ENCODE results near the gene NCS1. TPM values are rescaled to one million over a fixed set of nuclear protein-coding genes. Genes with fewer than 3 reads are reported as not detected.
"Not testable (repeated sequence)": the region's sequence is repeated elsewhere in the genome, so short reads cannot be mapped to it uniquely, and the experiment has no call there.

Gene NCS1
- total and polyA plus RNA-seq, 5 experiments from 2014 or later: 0.30 TPM; not detected in 4

- DNase-seq (no peak), ATAC-seq (peak; percentile 16 to 23)
- Mint-ChIP-seq H3K36me3 (no peaks in the 10 kb centered on the region), H3K27ac (peak overlapping the region in 3 of 10 donors; percentile 48 to 80 (median 61)), H3K4me1 (peaks cover 9 to 26% (median 16%) of the 10 kb centered on the region in 4 donors), H3K27me3 (no peaks in the 10 kb centered on the region), H3K4me3 (peak overlapping the region in 9 of 10 donors; percentile 3 to 77 (median 54)), H3K9me3 (no peaks in the 10 kb centered on the region)
- POLR2A ChIA-PET: no interaction called here
These were observed 70.2 kb downstream of the NCS1 start for GRCh38 chr9:130242270-130243014.

GRCh38 chr9:130243015-130243881 lies 71.0 kb downstream of the NCS1 start:
- no peaks in the 10 kb centered on the region for H3K36me3 Mint-ChIP-seq
- H3K9me3 Mint-ChIP-seq: no peaks in the 10 kb centered on the region
- DNase-seq (peak; percentile 43 to 83 (median 71)), ATAC-seq (peak; percentile 86 to 89)
- no peaks in the 10 kb centered on the region for H3K27me3 Mint-ChIP-seq
- POLR2A ChIA-PET: interaction anchor here (0.6 kb wide), 1 partner anchor 436 kb away, joined by 3 read pairs; no protein-coding TSS in a partner anchor
- peaks cover 9 to 26% (median 16%) of the 10 kb centered on the region in 4 donors for H3K4me1 Mint-ChIP-seq
- H3K4me3 Mint-ChIP-seq: peak overlapping the region; percentile 3 to 77 (median 56)
- peak overlapping the region in 5 of 10 donors; percentile 13 to 80 (median 48) for H3K27ac Mint-ChIP-seq

GRCh38 chr9:130243882-130244170 lies 71.6 kb downstream of the NCS1 start:
- H3K4me3 Mint-ChIP-seq: peak overlapping the region in 1 of 10 donors; percentile 38
- no peaks in the 10 kb centered on the region for H3K27me3 Mint-ChIP-seq
- H3K36me3 Mint-ChIP-seq: no peaks in the 10 kb centered on the region
- no peak for DNase-seq
- H3K9me3 Mint-ChIP-seq: no peaks in the 10 kb centered on the region
- H3K4me1 Mint-ChIP-seq: peaks cover 9 to 26% (median 16%) of the 10 kb centered on the region in 4 donors
- POLR2A ChIA-PET: interaction anchor here (0.6 kb wide), 1 partner anchor 436 kb away, joined by 3 read pairs; no protein-coding TSS in a partner anchor
- no peak for ATAC-seq
- H3K27ac Mint-ChIP-seq: no peak overlapping the region

- ATAC-seq (no peak), DNase-seq (no peak)
- Mint-ChIP-seq H3K27ac (peak overlapping the region in 1 of 10 donors; percentile 30), H3K36me3 (no peaks in the 10 kb centered on the region), H3K9me3 (no peaks in the 10 kb centered on the region), H3K4me3 (no peak overlapping the region), H3K27me3 (no peaks in the 10 kb centered on the region), H3K4me1 (peaks cover 9 to 23% (median 16%) of the 10 kb centered on the region in 4 donors)
- POLR2A ChIA-PET: no interaction called here
These were observed 72.5 kb downstream of the NCS1 start for GRCh38 chr9:130244548-130245165.

GRCh38 chr9:130245474-130245873 lies 73.3 kb downstream of the NCS1 start:
- POLR2A ChIA-PET: interaction anchor here (0.7 kb wide), 2 partner anchors 235 to 503 kb away, joined by 3 to 4 read pairs; no protein-coding TSS in a partner anchor
- peaks cover 9 to 17% (median 12%) of the 10 kb centered on the region in 4 donors for H3K4me1 Mint-ChIP-seq
- DNase-seq (no peak), ATAC-seq (no peak)
- H3K9me3 Mint-ChIP-seq: no peaks in the 10 kb centered on the region
- H3K27ac Mint-ChIP-seq: no peak overlapping the region
- no peak overlapping the region for H3K4me3 Mint-ChIP-seq
- H3K36me3 Mint-ChIP-seq: no peaks in the 10 kb centered on the region
- peaks cover 0 to 2% (median 0%) of the 10 kb centered on the region in 5 donors for H3K27me3 Mint-ChIP-seq

- Mint-ChIP-seq H3K36me3 (no peaks in the 10 kb centered on the region), H3K4me3 (no peak overlapping the region), H3K27me3 (peaks cover 0 to 9% (median 0%) of the 10 kb centered on the region in 5 donors), H3K9me3 (no peaks in the 10 kb centered on the region), H3K27ac (no peak overlapping the region), H3K4me1 (peaks cover 5 to 11% (median 8%) of the 10 kb centered on the region in 4 donors)
- ATAC-seq (no peak), DNase-seq (no peak)
- POLR2A ChIA-PET: interaction anchor here (0.7 kb wide), 2 partner anchors 236 to 503 kb away, joined by 3 to 4 read pairs; no protein-coding TSS in a partner anchor
These were observed 73.9 kb downstream of the NCS1 start for GRCh38 chr9:130246126-130246525.

- POLR2A ChIA-PET: no interaction called here
- no peak for ATAC-seq
- no peaks in the 10 kb centered on the region for H3K4me1 Mint-ChIP-seq
These were observed 82.8 kb downstream of the NCS1 start for GRCh38 chr9:130254747-130255630.

GRCh38 chr9:130255631-130256134 lies 83.5 kb downstream of the NCS1 start:
- H3K9me3 Mint-ChIP-seq: no peaks in the 10 kb centered on the region
- no peak overlapping the region for H3K4me3 Mint-ChIP-seq
- no peaks in the 10 kb centered on the region for H3K36me3 Mint-ChIP-seq
- no peaks in the 10 kb centered on the region for H3K4me1 Mint-ChIP-seq
- no peak for ATAC-seq
- peaks cover 17 to 48% (median 19%) of the 10 kb centered on the region in 5 donors for H3K27me3 Mint-ChIP-seq
- H3K27ac Mint-ChIP-seq: no peak overlapping the region
- POLR2A ChIA-PET: no interaction called here
- DNase-seq: no peak

More at GRCh38 chr9:130254747-130255630, 82.8 kb downstream of the NCS1 start:
- peaks cover 14 to 41% (median 14%) of the 10 kb centered on the region in 5 donors for H3K27me3 Mint-ChIP-seq
- no peak overlapping the region for H3K27ac Mint-ChIP-seq
- H3K9me3 Mint-ChIP-seq: no peaks in the 10 kb centered on the region
- H3K4me3 Mint-ChIP-seq: no peak overlapping the region
- H3K36me3 Mint-ChIP-seq: no peaks in the 10 kb centered on the region
- DNase-seq: no peak

- Mint-ChIP-seq H3K4me3 (no peak overlapping the region), H3K9me3 (no peaks in the 10 kb centered on the region), H3K4me1 (no peaks in the 10 kb centered on the region), H3K27me3 (peaks cover 17 to 57% (median 27%) of the 10 kb centered on the region in 5 donors), H3K36me3 (no peaks in the 10 kb centered on the region), H3K27ac (no peak overlapping the region)
- ATAC-seq (no peak), DNase-seq (no peak)
- POLR2A ChIA-PET: no interaction called here
These were observed 84.4 kb downstream of the NCS1 start for GRCh38 chr9:130256644-130257043.

- H3K27ac Mint-ChIP-seq, H3K4me1 Mint-ChIP-seq, POLR2A ChIA-PET, H3K9me3 Mint-ChIP-seq, ATAC-seq, DNase-seq, H3K36me3 Mint-ChIP-seq, H3K4me3 Mint-ChIP-seq: not testable (repeated sequence)
- peaks cover 22 to 63% (median 39%) of the 10 kb centered on the region in 5 donors for H3K27me3 Mint-ChIP-seq
These were observed 85.9 kb downstream of the NCS1 start for GRCh38 chr9:130258137-130258536.

GRCh38 chr9:130259044-130259443 lies 86.8 kb downstream of the NCS1 start:
- no peak for ATAC-seq
- Mint-ChIP-seq H3K4me3 (no peak overlapping the region), H3K9me3 (no peaks in the 10 kb centered on the region), H3K36me3 (peaks cover 0 to 4% (median 0%) of the 10 kb centered on the region in 3 donors), H3K27me3 (peaks cover 27 to 72% (median 46%) of the 10 kb centered on the region in 5 donors), H3K4me1 (no peaks in the 10 kb centered on the region), H3K27ac (no peak overlapping the region)
- no peak for DNase-seq
- POLR2A ChIA-PET: interaction anchor here (0.6 kb wide), 1 partner anchor 128 kb away, joined by 3 read pairs; no protein-coding TSS in a partner anchor

All from naive thymus-derived CD8-positive, alpha-beta T cell (primary cell).